Fibroblast of pulmonary artery (primary cell): Measurements from ENCODE around the gene PAPSS2.
A peak's percentile ranks its signal among the peaks of the same experiment; 100 is the strongest.

Experiments
- DNase-seq: peaks from one replicate; pipeline ENCODE4 v3.0.0-alpha.2; 2010; ENCODE audit warnings: low read depth
- H3K4me3 ChIP-seq: replicated peaks from 2 replicates; pipeline ENCODE4 v1.5.1; 2011; ENCODE audit warnings: low read depth, mild to moderate bottlenecking, control low read depth, low read length, moderate library complexity
- CTCF ChIP-seq: IDR thresholded peaks from 2 replicates; pipeline ENCODE4 v1.5.1; 2011; ENCODE audit warnings: mild to moderate bottlenecking, control low read depth, low read length, inconsistent platforms; ENCODE audit errors: missing control alignments

PAPSS2 gene

DNA sequence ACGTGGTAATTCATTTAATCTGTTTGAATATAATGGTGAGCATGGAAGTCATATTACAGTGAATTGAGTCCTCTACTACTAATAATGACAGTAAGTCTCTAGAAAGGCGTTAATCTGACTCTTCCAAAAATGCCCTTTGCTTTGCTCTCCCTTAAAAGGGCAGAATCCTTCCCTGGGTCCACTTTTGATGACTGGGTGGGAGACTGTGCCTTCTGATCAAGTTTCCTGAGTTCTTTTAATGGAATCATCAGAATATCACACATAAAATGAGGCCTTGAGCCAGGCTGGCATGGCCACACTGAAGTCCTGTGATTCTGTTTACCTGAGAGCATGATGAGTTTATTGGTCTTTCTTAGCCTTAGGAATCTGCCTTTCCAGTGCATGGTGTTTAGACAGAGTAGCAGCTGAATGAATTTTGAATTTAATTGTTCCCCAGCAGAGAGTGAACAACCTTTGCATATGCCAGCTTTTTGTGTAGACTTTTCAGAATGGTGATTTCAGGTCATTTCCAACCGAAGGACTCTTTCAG lies 33.3 kb downstream of the PAPSS2 start:
- TF ChIP-seq CTCF = no peak
- no peak for DNase-seq
- no peak overlapping the region for H3K4me3 ChIP-seq

DNA sequence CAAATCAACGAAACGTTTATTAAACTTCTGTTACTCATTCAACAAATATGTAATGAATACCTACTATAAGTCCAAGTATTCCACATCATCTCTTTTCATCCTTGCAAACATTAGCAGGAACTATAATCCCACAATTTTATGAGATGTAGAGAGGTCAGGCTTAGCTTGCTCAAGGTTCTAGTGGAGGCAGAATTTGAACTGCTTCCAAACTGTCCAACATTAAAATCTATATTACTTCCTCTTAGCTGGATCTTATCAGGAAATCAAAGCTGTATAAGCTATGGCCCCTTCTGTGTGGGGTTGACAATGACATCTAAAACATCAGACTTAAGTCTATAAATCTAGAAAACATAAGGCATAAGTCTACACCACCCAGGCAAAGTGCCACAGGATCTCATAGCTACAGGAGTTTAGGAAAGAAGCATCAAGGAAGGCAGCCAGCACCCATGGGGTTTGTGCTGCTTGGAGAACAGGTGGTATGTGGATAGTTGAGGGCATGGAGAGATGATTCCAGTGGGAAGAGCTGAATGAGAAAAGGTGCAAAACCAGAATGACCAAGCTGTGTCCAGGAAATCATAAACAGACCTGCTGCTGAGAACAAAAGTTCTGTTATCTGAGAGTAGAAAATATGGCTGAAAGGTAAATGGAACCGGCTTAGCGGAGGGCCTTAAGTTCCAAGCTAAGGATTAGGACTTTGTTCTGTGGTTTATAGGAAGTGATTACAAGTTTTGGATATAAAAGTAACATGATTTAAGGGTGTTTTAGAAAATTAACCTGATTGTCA lies 34.5 kb downstream of the PAPSS2 start:
- TF ChIP-seq CTCF = no peak
- DNase-seq = no peak
- no peak overlapping the region for H3K4me3 ChIP-seq

DNA sequence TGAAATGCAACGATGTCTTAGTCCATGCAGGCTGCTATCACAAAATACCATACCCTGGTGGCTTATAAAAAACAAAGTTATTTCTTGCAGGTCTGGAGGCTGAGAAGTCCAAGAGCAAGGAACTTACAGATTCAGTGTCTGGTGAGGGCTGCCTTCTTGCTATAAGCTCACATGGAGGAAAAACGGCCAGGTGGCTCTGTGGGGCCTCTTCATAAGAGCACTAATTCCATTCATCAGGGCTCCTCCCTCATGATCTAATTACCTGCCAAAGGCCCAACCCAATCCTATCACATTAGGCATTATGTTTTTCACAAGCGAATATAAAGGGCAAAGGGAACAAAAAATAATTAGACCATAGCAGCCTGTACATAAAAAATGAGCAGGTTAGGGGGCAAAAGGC lies 35.4 kb downstream of the PAPSS2 start:
- no peak for TF ChIP-seq CTCF
- DNase-seq = no peak
- H3K4me3 ChIP-seq = no peak overlapping the region

- H3K4me3 ChIP-seq = no peak overlapping the region
- no peak for TF ChIP-seq CTCF
- DNase-seq = no peak
Measured at GRCh38 chr10:87696922-87697745, 37.5 kb downstream of the PAPSS2 start.

GRCh38 chr10:87700031-87700796 lies 40.5 kb downstream of the PAPSS2 start:
- TF ChIP-seq CTCF = no peak
- no peak overlapping the region for H3K4me3 ChIP-seq
- DNase-seq = peak; percentile 80

GRCh38 chr10:87702260-87702972 lies 42.7 kb downstream of the PAPSS2 start:
- no peak for TF ChIP-seq CTCF
- H3K4me3 ChIP-seq = no peak overlapping the region
- DNase-seq = no peak
